ENCODE results near the gene DNTTIP2.
"Not testable (repeated sequence)": the region's sequence is repeated elsewhere in the genome, so short reads cannot be mapped to it uniquely, and the experiment has no call there.

Gene DNTTIP2

DNA sequence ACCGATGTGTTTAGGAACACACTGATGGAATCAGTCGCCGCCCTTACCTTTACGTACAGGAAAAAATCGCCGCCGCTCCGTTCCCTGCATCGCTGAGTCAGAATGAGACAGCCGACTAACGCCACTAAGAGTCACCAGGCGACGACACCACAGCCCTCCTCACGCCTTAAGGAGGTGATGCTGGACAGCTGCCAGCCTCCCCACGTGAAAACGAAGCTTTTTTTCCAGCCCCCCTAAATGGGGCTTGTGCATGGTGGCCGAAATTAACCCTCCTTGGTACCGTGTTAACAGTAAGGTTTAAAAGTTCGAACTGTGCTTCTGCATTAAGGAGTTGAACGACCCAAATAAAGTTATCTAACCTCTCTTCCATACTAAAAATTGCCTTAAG lies 511 bp downstream of the DNTTIP2 start:
- TF ChIP-seq, protein P1, sequence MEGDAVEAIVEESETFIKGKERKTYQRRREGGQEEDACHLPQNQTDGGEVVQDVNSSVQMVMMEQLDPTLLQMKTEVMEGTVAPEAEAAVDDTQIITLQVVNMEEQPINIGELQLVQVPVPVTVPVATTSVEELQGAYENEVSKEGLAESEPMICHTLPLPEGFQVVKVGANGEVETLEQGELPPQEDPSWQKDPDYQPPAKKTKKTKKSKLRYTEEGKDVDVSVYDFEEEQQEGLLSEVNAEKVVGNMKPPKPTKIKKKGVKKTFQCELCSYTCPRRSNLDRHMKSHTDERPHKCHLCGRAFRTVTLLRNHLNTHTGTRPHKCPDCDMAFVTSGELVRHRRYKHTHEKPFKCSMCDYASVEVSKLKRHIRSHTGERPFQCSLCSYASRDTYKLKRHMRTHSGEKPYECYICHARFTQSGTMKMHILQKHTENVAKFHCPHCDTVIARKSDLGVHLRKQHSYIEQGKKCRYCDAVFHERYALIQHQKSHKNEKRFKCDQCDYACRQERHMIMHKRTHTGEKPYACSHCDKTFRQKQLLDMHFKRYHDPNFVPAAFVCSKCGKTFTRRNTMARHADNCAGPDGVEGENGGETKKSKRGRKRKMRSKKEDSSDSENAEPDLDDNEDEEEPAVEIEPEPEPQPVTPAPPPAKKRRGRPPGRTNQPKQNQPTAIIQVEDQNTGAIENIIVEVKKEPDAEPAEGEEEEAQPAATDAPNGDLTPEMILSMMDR (IDR thresholded peaks at IDR 0.05; ENCODE audit: borderline replicate concordance, control extremely low read depth, extremely low read depth, insufficient read depth, missing control alignments), result no peak
- DNase-seq (ENCODE audit: low spot score), result peak; percentile 71
- in situ Hi-C loops (cut with MboI; ENCODE audit: low sequenced_read_pairs, unreplicated experiment), result no loop called here

DNA sequence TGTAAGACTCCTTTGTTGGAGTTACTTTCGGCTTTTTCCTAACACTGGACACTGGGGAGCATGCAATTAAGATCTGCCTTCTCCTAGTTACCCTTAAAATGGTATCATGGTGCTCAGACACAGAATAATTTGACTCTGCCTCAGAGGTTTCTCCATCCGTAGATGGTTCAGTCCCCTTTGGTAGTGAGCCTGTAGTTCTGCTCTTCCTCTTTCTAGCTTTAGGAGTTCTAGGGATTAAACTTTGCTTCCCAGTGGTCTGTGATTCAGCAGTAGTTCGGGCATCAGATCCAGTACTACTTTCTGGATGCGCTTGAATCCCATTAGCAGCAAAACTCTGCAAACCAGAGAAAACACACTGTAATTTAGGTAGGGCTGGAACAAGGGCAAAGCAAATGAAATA lies 1.5 kb downstream of the DNTTIP2 start:
- no peak for DNase-seq (ENCODE audit: low spot score)
- in situ Hi-C loops (cut with MboI; ENCODE audit: low sequenced_read_pairs, unreplicated experiment), result no loop called here
- TF ChIP-seq, protein P1 (IDR thresholded peaks at IDR 0.05; ENCODE audit: borderline replicate concordance, control extremely low read depth, extremely low read depth, insufficient read depth, missing control alignments), result no peak

DNA sequence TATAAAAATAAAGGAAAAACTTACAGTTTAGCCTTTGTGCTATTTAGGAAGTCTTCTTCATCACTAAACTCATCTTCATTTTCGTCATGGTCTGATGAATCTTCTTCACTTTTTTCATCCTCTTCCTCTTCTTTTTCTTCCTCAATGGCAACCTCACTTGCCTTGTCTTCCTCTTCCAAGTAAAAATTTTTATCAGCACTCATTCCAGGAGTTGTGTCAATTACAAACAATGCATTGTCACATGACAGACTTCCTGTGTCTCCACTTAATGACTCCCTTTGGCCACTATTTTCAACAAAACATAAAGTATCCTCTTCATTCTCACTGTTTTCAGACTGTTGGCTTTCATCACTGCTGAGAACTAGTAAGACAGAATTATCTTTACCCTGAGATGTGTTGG lies 2.8 kb downstream of the DNTTIP2 start:
- TF ChIP-seq, protein P1 (IDR thresholded peaks at IDR 0.05; ENCODE audit: borderline replicate concordance, control extremely low read depth, extremely low read depth, insufficient read depth, missing control alignments), result no peak
- DNase-seq (ENCODE audit: low spot score), result no peak
- in situ Hi-C loops (cut with MboI; ENCODE audit: low sequenced_read_pairs, unreplicated experiment), result no loop called here

DNA sequence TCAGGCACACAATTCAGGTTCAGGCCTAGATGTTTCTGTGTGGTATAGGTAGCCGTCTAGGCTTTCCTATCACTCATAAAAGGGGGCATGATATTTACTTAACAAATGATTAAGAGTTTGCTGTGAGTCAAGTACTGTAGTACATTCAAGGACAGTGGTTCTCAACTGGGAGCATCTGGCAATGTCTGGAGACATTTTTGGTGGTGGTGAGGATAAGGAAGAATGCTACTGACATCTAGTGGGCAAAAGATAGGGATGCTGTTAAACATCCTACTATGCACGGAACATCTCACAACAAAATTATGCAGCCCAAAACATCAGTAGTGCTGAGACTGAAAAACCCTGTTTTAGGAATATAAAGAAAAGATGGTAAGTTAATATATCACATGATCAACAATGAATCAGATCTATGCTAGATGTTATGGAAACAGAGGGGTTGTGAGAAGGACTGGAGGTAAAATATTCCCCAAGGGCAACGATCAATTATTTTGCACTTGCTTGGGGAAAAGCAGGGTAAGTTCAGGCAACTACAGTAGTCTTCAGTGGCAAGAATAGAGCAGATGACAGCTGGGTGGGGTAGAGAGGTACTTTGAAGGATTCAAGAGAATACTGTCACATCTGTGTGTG lies 4.9 kb downstream of the DNTTIP2 start:
- TF ChIP-seq, protein P1 (IDR thresholded peaks at IDR 0.05; ENCODE audit: borderline replicate concordance, control extremely low read depth, extremely low read depth, insufficient read depth, missing control alignments), result peak; percentile 36
- in situ Hi-C loops (cut with MboI; ENCODE audit: low sequenced_read_pairs, unreplicated experiment), result no loop called here
- DNase-seq (ENCODE audit: low spot score), result no peak

DNA sequence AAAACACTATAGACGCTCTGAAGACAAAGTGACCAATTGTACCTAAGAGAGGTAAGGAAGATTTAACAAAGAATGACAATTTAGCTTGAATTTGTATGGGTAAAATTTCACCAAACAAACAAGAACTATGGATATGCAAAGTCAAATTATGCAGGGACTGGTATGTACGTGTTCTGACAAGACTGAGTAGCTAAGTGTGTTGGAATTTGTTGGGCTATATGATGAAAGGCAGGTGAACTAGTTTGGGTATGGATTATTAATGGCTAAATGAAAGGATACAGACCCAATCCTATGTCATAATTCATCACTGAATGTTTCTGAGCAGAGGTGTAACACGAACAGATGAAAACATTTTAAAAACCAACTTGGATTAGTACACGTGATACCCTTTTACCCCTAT lies 7.6 kb downstream of the DNTTIP2 start:
- DNase-seq (ENCODE audit: low spot score), result no peak
- TF ChIP-seq, protein P1 (IDR thresholded peaks at IDR 0.05; ENCODE audit: borderline replicate concordance, control extremely low read depth, extremely low read depth, insufficient read depth, missing control alignments), result no peak
- in situ Hi-C loops (cut with MboI; ENCODE audit: low sequenced_read_pairs, unreplicated experiment), result no loop called here

DNA sequence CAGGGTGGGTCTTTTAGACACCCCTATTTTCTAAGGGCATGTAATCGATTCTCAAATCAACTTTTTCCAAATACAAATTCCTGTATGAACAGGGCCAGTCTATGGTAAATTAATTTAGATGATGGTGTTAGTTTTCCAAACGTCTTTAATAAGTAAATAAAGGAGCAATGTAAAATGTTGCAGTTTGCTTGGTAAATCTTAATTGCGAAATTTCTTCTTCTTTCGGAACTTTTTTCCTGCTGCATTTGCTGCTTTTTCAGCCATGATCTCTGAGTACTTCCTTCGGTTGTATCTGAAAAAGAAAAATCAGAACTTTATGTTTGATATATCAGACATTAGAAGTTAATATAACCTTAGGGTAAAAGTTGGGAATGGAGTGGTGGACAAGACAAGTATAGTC lies 9.4 kb downstream of the DNTTIP2 start:
- TF ChIP-seq, protein P1 (IDR thresholded peaks at IDR 0.05; ENCODE audit: borderline replicate concordance, control extremely low read depth, extremely low read depth, insufficient read depth, missing control alignments), result no peak
- in situ Hi-C loops (cut with MboI; ENCODE audit: low sequenced_read_pairs, unreplicated experiment), result no loop called here
- DNase-seq (ENCODE audit: low spot score), result no peak

DNA sequence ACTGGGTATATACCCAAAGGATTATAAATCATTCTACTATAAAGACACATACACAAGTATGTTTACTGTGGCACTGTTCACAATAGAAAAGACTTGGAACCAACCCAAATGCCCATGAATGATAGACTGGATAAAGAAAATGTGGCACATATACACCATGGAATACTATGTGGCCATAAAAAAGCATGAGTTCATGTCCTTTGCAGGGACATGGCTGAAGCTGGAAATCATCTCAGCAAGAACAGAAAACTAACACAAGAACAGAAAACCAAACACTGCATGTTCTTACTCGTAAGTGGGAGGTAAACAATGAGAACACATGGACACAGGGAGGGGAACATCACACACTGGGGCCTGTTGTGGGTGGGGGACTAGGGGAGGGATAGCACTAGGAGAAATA lies 10.5 kb downstream of the DNTTIP2 start:
- in situ Hi-C loops (cut with MboI; ENCODE audit: low sequenced_read_pairs, unreplicated experiment), result not testable (repeated sequence)

More for the DNA sequence above, 10.5 kb downstream of the DNTTIP2 start:
- DNase-seq (ENCODE audit: low spot score), result not testable (repeated sequence)

Data from GM13976 (cell line).